Vagina (tissue), 2 donors: Measurements from ENCODE around the gene HCAR3.

ENCODE experiments used
- POLR2A ChIP-seq, 2 donors: fragments of 450-650 bp; IDR thresholded peaks; one replicate each; pipeline ENCODE4 v1.6.1; 2017; ENCODE audit warnings: antibody characterized with exemption in 2 of 2, mild to moderate bottlenecking in 2 of 2, moderate library complexity in 2 of 2
- TF ChIP-seq, protein P1 (sequence below), 3 experiments: fragments of 450-650 bp in 2 of 3; fragments of 200-600 bp in 1 of 3; sonication (generic) in 1 of 3; IDR thresholded peaks; one replicate each; pipeline ENCODE4 v1.5.1; 2017 to 2019; ENCODE audit warnings: antibody characterized with exemption in 3 of 3, mild to moderate bottlenecking in 2 of 3, moderate library complexity in 2 of 3

- TF ChIP-seq, protein P1, sequence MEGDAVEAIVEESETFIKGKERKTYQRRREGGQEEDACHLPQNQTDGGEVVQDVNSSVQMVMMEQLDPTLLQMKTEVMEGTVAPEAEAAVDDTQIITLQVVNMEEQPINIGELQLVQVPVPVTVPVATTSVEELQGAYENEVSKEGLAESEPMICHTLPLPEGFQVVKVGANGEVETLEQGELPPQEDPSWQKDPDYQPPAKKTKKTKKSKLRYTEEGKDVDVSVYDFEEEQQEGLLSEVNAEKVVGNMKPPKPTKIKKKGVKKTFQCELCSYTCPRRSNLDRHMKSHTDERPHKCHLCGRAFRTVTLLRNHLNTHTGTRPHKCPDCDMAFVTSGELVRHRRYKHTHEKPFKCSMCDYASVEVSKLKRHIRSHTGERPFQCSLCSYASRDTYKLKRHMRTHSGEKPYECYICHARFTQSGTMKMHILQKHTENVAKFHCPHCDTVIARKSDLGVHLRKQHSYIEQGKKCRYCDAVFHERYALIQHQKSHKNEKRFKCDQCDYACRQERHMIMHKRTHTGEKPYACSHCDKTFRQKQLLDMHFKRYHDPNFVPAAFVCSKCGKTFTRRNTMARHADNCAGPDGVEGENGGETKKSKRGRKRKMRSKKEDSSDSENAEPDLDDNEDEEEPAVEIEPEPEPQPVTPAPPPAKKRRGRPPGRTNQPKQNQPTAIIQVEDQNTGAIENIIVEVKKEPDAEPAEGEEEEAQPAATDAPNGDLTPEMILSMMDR (IDR thresholded peaks at IDR 0.05) = no peak
- TF ChIP-seq POLR2A (IDR thresholded peaks at IDR 0.05) = no peak
These were observed 25.0 kb downstream of the HCAR3 start for GRCh38 chr12:122691566-122691965.
